ENCODE measurements around the gene TTC39C.

Gene TTC39C

GRCh38 chr18:24083550-24083949, 69.0 kb downstream of the TTC39C start:
- no peak for DNase-seq (ENCODE audit: low read depth in 2 of 2)

- no peak for DNase-seq (ENCODE audit: low read depth in 2 of 2)
Measured at GRCh38 chr18:24086082-24086481, 71.5 kb downstream of the TTC39C start.

- no peak for DNase-seq (ENCODE audit: low read depth in 2 of 2)
Measured at GRCh38 chr18:24089076-24089475, 74.5 kb downstream of the TTC39C start.

DNA sequence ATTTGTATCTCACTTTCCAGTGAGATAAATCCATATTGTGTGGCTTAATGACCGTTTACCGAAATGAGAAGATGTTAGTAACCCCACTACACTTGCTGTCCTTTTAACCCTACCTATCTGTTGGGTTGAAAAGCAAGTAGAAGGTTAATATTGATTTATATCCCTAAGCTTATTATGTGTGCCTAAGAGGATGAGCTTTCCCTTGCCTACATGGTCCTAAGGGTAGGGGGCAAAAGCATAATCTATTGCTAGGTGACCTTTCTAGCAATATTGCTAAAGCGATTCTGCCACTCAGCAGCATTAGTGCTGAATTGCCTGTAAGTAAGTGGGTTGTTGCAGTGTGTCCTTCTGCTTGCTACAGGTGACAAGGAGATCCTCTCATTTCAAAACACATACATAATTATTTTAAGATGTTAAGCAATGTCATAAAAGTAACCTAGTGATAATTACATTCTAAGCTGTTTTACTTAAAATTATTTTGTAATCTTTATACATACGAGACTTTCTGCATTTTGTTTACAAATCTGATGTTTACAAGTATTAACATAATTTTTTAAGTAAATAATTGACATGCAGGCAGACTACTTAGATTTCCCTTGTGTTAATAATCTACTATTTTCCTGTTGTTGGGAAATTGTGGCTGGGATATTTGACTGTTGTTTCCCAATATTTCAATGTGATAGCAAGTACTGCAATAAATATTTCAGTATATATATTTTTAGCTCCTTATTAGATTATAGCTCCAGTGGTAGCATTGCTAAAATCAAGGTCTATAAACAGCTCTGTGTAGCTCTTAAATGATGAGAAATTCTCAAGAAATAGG, 75.2 kb downstream of the TTC39C start:
- no peak for DNase-seq (ENCODE audit: low read depth in 2 of 2)

GRCh38 chr18:24090876-24091275, 76.3 kb downstream of the TTC39C start:
- no peak for DNase-seq (ENCODE audit: low read depth in 2 of 2)

- no peak for DNase-seq (ENCODE audit: low read depth in 2 of 2)
Measured at GRCh38 chr18:24094561-24094960, 80.0 kb downstream of the TTC39C start.

GRCh38 chr18:24095976-24096375, 81.4 kb downstream of the TTC39C start:
- no peak for DNase-seq (ENCODE audit: low read depth in 2 of 2)

GRCh38 chr18:24103320-24104021, 88.9 kb downstream of the TTC39C start:
- DNase-seq (ENCODE audit: low read depth in 2 of 2): no peak

GRCh38 chr18:24104486-24104885, 89.9 kb downstream of the TTC39C start:
- DNase-seq (ENCODE audit: low read depth in 2 of 2): no peak

DNA sequence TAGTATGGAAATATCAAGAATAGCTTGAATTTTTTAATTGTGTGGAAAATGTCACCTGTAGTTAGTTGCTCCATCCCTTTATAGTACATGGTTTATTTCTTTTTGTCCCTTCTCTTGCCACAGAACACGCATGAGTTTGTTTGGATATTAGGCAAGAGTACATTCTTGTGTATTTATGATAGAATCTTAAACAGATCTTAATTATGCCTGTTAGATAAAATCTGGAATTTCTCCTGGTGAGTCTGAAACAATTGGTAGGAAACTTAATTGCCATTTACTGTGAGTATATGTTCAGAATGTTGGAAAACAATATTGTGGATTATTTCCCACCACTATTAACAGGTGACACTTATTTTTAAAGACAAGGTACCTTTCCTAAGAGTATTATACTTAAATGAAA, 94.1 kb downstream of the TTC39C start:
- no peak for DNase-seq (ENCODE audit: low read depth in 2 of 2)

DNA sequence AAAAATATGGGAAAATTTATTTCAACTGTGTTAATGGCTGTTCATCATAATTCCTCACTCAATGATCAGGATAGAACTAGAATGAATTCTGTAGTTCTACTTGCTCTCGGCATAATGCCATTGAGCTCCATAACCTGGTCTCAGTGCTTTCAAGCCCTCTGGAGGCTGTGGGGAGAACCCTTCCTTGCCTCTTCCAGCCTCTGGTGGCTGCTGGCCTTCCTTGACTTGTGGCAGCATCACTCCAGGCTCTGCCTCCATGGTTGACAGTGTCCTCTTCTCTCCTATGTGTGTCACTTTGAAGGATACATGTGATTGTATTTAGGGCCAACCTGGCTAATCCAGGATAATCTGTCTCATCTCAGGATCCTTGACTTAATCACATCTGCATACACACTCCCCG, 97.4 kb downstream of the TTC39C start:
- no peak for DNase-seq (ENCODE audit: low read depth in 2 of 2)

DNA sequence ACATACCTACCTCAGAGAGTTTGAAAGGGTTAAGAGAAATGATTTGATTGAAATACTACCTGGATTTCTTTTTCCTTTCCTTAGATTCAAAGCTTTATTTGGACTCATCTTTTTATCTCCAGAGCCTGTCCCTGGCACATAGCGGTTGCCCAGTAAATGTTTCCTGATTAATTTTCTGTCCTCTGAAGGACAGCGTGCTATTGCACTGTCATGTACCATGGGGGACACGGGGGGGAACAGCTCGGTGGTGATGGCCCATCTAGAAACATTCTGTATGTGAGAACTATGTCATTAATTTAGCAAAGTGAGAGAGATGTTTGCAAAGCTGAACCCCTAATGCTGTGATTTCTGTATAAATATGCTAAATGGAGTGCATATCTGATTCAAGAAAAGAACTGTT, 97.9 kb downstream of the TTC39C start:
- no peak for DNase-seq (ENCODE audit: low read depth in 2 of 2)

GRCh38 chr18:24112874-24113615, 98.5 kb downstream of the TTC39C start:
- DNase-seq (ENCODE audit: low read depth in 2 of 2): no peak

DNA sequence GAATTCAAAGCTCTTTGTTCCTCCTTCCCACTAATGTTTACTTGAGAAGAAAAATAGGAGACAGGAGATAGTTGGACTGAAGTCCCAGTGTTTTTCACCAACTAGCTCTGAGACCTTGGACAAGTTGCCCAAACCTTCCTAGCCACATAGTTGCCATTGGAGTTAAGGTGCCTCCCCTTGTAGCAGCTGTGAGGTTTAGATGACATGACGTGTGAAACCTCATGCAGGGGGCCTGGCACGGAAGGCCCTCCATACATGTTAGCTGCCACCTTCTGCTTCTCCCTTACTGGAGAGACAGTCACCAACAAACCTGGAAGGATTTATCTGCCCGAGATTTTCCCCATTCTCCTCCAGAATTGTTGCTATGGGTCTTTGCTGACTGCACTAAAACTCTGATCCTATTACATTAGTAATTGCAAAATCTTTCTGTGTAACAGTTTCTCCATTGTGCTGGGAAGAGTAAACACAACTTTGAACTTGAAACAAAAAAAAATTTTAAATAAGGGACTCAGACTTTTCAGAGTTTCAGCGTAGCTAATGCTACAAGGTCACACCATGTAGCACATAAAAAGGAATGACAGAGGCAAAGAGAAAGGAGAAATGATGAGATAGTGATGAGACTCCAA, 100.5 kb downstream of the TTC39C start:
- DNase-seq (ENCODE audit: low read depth in 2 of 2): peak in 1 of 2 donors; percentile 12

DNA sequence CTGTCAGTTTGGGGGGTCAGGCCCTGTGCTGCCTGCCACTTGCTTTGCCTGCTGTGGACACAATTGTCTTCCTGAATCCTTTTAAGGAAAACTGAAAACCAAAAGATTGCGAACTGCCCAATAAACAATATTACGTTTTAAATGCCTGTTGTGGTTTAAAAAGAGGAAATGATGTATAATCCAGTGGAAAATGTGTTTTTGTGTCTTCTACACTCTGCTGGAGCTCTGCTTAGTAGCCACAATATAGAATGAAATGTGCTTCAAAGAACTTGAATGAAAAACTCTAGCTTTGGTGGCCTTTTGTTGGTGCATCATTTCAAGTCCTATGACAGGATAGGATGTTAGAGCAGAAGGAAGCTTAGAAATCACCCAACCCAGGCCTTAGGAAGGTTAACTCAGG, 101.1 kb downstream of the TTC39C start:
- no peak for DNase-seq (ENCODE audit: low read depth in 2 of 2)

DNA sequence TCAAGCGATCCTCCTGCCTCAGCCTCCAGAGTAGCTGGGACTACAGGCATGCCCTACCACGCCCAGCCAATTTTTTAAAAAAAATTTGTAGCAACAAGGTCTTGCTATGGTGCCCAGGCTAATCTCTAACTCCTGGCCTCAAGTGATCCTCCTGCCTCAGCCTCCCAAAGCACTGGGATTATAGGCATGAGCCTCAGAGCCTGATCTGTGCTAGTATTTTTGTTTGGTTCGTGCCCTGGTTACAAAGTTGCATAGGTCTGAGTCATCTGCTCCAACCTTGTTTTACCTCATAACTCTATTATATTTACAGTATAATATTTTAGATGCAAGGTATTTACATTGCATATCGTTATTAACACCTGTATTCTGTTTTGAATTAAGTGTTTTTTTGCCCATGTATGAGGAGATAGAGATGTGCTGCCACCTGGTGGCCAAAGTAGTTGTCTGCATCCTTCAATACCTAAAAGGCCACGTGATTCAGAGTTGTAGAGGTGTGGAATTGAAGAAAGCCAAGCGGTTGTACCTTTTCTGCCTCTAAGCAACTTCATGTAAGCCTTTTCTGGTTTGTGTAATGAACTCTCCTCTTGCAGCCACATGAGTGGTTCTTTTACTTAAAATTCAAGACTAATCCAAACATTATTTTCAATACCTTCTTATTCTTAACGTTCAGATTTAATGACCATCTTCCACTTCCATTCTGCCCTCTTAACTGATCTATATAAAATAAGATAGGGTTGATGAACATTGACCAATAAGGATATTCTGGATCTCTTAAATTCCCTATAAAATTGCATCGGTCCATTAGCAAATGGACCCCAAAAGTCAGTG, 104.4 kb downstream of the TTC39C start:
- DNase-seq (ENCODE audit: low read depth in 2 of 2): peak; percentile 33 to 47

- no peak for DNase-seq (ENCODE audit: low read depth in 2 of 2)
Measured at GRCh38 chr18:24120676-24121075, 106.1 kb downstream of the TTC39C start.

DNA sequence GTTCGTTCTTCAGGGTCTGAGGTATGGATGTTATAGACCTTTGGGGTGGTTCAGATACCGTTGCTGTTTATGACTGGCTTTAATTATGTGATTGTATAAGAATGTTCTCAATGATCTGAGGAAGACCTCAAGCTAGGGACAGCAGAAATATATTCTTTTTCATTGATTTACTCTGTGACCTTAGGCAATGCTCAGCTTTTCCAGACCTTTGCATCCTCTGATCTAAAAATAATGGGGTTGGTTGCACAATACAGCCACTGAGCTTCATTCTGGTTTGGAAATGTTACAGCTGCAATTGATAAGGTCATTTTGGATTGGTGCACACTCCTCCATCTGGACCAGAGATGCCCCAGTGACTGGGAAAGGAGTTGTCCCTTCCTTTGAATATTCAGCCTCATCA, 107.1 kb downstream of the TTC39C start:
- DNase-seq (ENCODE audit: low read depth in 2 of 2): no peak

- DNase-seq (ENCODE audit: low read depth in 2 of 2): no peak
Measured at GRCh38 chr18:24126155-24126961, 111.8 kb downstream of the TTC39C start.

- no peak for DNase-seq (ENCODE audit: low read depth in 2 of 2)
Measured at GRCh38 chr18:24127735-24128134, 113.2 kb downstream of the TTC39C start.
